SK-N-SH treated with all-trans-retinoic acid at 6 μM for 48 hours (cell line): ENCODE data around the gene NQO2.
A peak's percentile ranks its signal among the peaks of the same experiment; 100 is the strongest.

Experiments
- ATAC-seq: fragments of 200-7000 bp; cut with Tn5 transposase; 3 replicates; pipeline ENCODE4 v1.9.1; 2020; ENCODE audit warnings: mild to moderate bottlenecking, moderate library complexity
- BACH2 ChIP-seq: fragments of 250-450 bp; sonication (Bioruptor Pico); IDR thresholded peaks from 2 replicates; pipeline ENCODE4 v1.9.0; 2021; ENCODE audit warnings: mild to moderate bottlenecking, borderline replicate concordance
- CSDC2 ChIP-seq: fragments of 250-450 bp; sonication (Bioruptor Pico); IDR thresholded peaks from 2 replicates; pipeline ENCODE4 v1.5.0; 2020; ENCODE audit warnings: mild to moderate bottlenecking, moderate library complexity
- ESRRG ChIP-seq: fragments of 250-450 bp; sonication (Bioruptor Pico); IDR thresholded peaks from 2 replicates; pipeline ENCODE4 v1.6.1; 2021; ENCODE audit warnings: mild to moderate bottlenecking
- GLIS3 ChIP-seq: fragments of 250-450 bp; sonication (Bioruptor Pico); IDR thresholded peaks from 2 replicates; pipeline ENCODE4 v1.5.0; 2020; ENCODE audit warnings: mild to moderate bottlenecking, moderate library complexity
- ISL1 ChIP-seq: fragments of 250-450 bp; sonication (Bioruptor Pico); IDR thresholded peaks from 2 replicates; pipeline ENCODE4 v2.1.2; 2022; ENCODE audit warnings: mild to moderate bottlenecking, moderate library complexity
- PATZ1 ChIP-seq: fragments of 250-450 bp; sonication (Bioruptor Pico); IDR thresholded peaks from 2 replicates; pipeline ENCODE4 v1.8.0; 2020; ENCODE audit warnings: mild to moderate bottlenecking, moderate library complexity, borderline replicate concordance
- RARB ChIP-seq: fragments of 250-450 bp; sonication (Bioruptor Pico); IDR thresholded peaks from 2 replicates; pipeline ENCODE4 v1.8.0; 2021; ENCODE audit warnings: mild to moderate bottlenecking, moderate library complexity
- TCF4 ChIP-seq: fragments of 250-450 bp; sonication (Bioruptor Pico); IDR thresholded peaks from 2 replicates; pipeline ENCODE4 v1.8.0; 2021; ENCODE audit warnings: mild to moderate bottlenecking, moderate library complexity, borderline replicate concordance
- TOX ChIP-seq: fragments of 250-450 bp; sonication (Bioruptor Pico); IDR thresholded peaks from 2 replicates; pipeline ENCODE4 v1.8.0; 2021; ENCODE audit warnings: mild to moderate bottlenecking, moderate library complexity, borderline replicate concordance
- TSHZ2 ChIP-seq: fragments of 250-450 bp; sonication (Bioruptor Pico); IDR thresholded peaks from 2 replicates; pipeline ENCODE4 v1.5.0; 2020; ENCODE audit warnings: mild to moderate bottlenecking, moderate library complexity
- ZFP3 ChIP-seq: fragments of 250-450 bp; sonication (Bioruptor Pico); IDR thresholded peaks from 2 replicates; pipeline ENCODE4 v1.5.0; 2020; ENCODE audit warnings: mild to moderate bottlenecking, moderate library complexity
- ZFP30 ChIP-seq: fragments of 450-650 bp; formaldehyde crosslinking; IDR thresholded peaks from 2 replicates; pipeline ENCODE4 v1.5.0; 2022; ENCODE audit warnings: mild to moderate bottlenecking, moderate library complexity
- TF ChIP-seq, protein P1 (sequence below): fragments of 250-450 bp; sonication (Bioruptor Pico); IDR thresholded peaks from 2 replicates; pipeline ENCODE4 v1.5.1; 2020; ENCODE audit warnings: low read depth, mild to moderate bottlenecking, moderate library complexity

NQO2 gene

DNA sequence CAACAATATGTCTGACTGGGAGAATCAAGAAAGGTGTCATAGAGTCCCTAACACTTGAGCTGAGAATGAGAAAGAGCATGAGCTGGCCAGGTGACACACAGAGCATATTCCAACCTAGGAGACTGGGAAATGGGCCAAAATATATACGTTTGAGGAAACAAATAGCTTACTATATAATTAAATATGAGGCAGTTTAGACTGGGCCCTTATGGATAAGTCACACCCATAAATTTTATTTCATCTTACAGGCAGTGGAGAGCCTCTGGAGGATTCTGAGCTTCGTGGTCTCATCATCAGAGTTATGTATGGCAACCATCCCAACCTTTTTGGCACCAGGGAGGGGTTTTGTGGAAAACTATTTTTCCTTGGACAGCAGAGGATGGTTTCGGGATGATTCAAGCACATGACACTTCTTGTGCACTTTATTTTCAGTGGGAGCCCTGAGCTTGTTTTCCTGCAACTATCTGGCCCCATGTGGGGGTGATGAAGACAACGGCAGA, 12.9 kb upstream of the NQO2 start:
- no peak for TF ChIP-seq TOX (CRISPR knock-in tag)
- TF ChIP-seq TCF4 (CRISPR knock-in tag) = no peak
- TF ChIP-seq TSHZ2 = no peak
- 0 out of 2 replicates have a peak, but pooled peaks have one; percentile 20 for TF ChIP-seq ISL1 (CRISPR knock-in tag)
- no peak; the same call in 2 of the 3 replicates for ATAC-seq

DNA sequence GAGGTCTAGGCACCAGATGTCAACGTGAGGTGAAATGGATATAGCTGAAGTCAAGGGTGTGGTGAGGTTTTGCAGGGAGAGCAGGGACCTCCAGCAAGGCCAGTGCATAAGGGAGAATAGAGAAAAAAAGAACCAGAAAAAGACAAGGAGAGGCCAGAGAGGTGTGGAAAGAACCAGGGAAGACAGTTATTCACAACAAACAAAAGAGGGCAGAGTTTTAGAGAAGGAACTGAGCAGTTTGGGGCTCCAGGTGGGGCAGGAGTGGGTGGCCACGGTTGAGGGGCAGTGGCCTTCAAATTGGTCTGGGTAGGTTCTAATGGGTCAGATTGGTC, 11.6 kb upstream of the NQO2 start:
- 0 out of 3 replicates have a peak, but pooled peaks have one; percentile 0 for ATAC-seq
- TF ChIP-seq CSDC2 (CRISPR knock-in tag) (no peak), ESRRG (CRISPR knock-in tag) (no peak), ZFP3 (CRISPR knock-in tag) (no peak), GLIS3 (no peak), TCF4 (CRISPR knock-in tag) (no peak), ZFP30 (CRISPR knock-in tag) (no peak), ISL1 (CRISPR knock-in tag) (no peak), TSHZ2 (no peak), PATZ1 (CRISPR knock-in tag) (no peak)
- TF ChIP-seq, protein P1, sequence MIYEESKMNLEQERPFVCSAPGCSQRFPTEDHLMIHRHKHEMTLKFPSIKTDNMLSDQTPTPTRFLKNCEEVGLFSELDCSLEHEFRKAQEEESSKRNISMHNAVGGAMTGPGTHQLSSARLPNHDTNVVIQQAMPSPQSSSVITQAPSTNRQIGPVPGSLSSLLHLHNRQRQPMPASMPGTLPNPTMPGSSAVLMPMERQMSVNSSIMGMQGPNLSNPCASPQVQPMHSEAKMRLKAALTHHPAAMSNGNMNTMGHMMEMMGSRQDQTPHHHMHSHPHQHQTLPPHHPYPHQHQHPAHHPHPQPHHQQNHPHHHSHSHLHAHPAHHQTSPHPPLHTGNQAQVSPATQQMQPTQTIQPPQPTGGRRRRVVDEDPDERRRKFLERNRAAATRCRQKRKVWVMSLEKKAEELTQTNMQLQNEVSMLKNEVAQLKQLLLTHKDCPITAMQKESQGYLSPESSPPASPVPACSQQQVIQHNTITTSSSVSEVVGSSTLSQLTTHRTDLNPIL (CRISPR knock-in tag) = no peak

GRCh38 chr6:2988426-2989331, 11.0 kb upstream of the NQO2 start:
- peak; percentile 84 for ATAC-seq

More at GRCh38 chr6:2988426-2989331, 11.0 kb upstream of the NQO2 start:
- TF ChIP-seq RARB (CRISPR knock-in tag) = no peak
- peak; percentile 81 for TF ChIP-seq PATZ1 (CRISPR knock-in tag)
- TF ChIP-seq CSDC2 (CRISPR knock-in tag) = 0 out of 2 replicates have a peak, but pooled peaks have one; percentile 53
- 0 out of 2 replicates have a peak, but pooled peaks have one; percentile 53 for TF ChIP-seq ZFP3 (CRISPR knock-in tag)
- no peak for TF ChIP-seq BACH2 (CRISPR knock-in tag)
- TF ChIP-seq, all 23 proteins: peak for 3
